Measurements from ENCODE around the gene VCAN.

GRCh38 chr5:83472508-83473345 lies 1.2 kb downstream of the VCAN start:
- TF ChIP-seq POLR2A (IDR thresholded peaks at IDR 0.05), result no peak
- TF ChIP-seq, protein P1, sequence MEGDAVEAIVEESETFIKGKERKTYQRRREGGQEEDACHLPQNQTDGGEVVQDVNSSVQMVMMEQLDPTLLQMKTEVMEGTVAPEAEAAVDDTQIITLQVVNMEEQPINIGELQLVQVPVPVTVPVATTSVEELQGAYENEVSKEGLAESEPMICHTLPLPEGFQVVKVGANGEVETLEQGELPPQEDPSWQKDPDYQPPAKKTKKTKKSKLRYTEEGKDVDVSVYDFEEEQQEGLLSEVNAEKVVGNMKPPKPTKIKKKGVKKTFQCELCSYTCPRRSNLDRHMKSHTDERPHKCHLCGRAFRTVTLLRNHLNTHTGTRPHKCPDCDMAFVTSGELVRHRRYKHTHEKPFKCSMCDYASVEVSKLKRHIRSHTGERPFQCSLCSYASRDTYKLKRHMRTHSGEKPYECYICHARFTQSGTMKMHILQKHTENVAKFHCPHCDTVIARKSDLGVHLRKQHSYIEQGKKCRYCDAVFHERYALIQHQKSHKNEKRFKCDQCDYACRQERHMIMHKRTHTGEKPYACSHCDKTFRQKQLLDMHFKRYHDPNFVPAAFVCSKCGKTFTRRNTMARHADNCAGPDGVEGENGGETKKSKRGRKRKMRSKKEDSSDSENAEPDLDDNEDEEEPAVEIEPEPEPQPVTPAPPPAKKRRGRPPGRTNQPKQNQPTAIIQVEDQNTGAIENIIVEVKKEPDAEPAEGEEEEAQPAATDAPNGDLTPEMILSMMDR (IDR thresholded peaks at IDR 0.05), result no peak

Data from uterus (tissue), 2 donors.